ENCODE measurements around the gene PTPRN2. TPM values are rescaled to one million over a fixed set of nuclear protein-coding genes. Genes with fewer than 3 reads are reported as not detected.

Gene PTPRN2
- total and polyA plus RNA-seq, 2 of the 13 experiments (the other 11 are each of a cell fraction or from before 2014, with no cell fraction given) = 2.5 to 24.2 TPM

- no peaks in the 10 kb centered on the region for H3K79me2 ChIP-seq (ENCODE audit: insufficient read depth, low read length)
- 78% methylated on average over 16 of the region's 29 CpGs for WGBS (ENCODE audit: low lambda C conversion rate)
- H3K36me3 ChIP-seq (replicated peaks in 1 of 2; ENCODE audit: control insufficient read depth in 1 of 2, insufficient read depth in 2 of 2, low read length in 2 of 2) = no peaks in the 10 kb centered on the region
- no peak overlapping the region for H3K9ac ChIP-seq (ENCODE audit: insufficient read depth, low read depth, low read length)
- ATAC-seq (no peak), FAIRE-seq (no peak), DNase-seq (ENCODE audit: low spot score) (no peak)
- no peak overlapping the region for H3K4me3 ChIP-seq (replicated peaks in 1 of 3; ENCODE audit: insufficient read depth in 1 of 3, low read depth in 2 of 3, low read length in 3 of 3)
- no peaks in the 10 kb centered on the region; the same call in 1 of the 2 replicates for H4K20me1 ChIP-seq (ENCODE audit: insufficient read depth, low read length)
- BruUV-seq (replicated peaks) = no TSS peak
- in situ Hi-C loops (cut with HindIII; ENCODE audit: extremely low pct_ligation_motif_present, low pct_unique_long_range_greater_than_20kb) (no loop called here), intact Hi-C loops (cut with micrococcal nuclease; ENCODE audit: unreplicated experiment) (no loop called here)
- H3K4me2 ChIP-seq (ENCODE audit: low read depth, low read length) = no peak overlapping the region
- H3K9me3 ChIP-seq (ENCODE audit: low read length) = no peaks in the 10 kb centered on the region
- no peak overlapping the region for H3K27ac ChIP-seq (ENCODE audit: extremely low read length, insufficient read depth, low read length)
- CTCF ChIA-PET (ENCODE audit: low intra/inter-chr PET ratio, low total read pairs) = no interaction called here
- H2AFZ ChIP-seq (ENCODE audit: low read length) = no peak overlapping the region
- H3K27me3 ChIP-seq (ENCODE audit: control insufficient read depth in 1 of 2, insufficient read depth in 2 of 2, low read length in 2 of 2) = no peaks in the 10 kb centered on the region
- no peaks in the 10 kb centered on the region for H3K4me1 ChIP-seq (ENCODE audit: insufficient read depth, low read length)
- no peak for TF ChIP-seq WIZ (CRISPR knock-in tag; IDR thresholded peaks at IDR 0.05)
- no peak for TF ChIP-seq CREB3 (CRISPR knock-in tag; IDR thresholded peaks at IDR 0.05)
- TF ChIP-seq ZSCAN22 (CRISPR knock-in tag; IDR thresholded peaks at IDR 0.05) = no peak
- TF ChIP-seq EHMT2 (IDR thresholded peaks at IDR 0.05; ENCODE audit: borderline replicate concordance, low read depth, low read length) = no peak
- no peak for TF ChIP-seq PAF1 (CRISPR knock-in tag; IDR thresholded peaks at IDR 0.05)
- TF ChIP-seq PITX1 (CRISPR knock-in tag; IDR thresholded peaks at IDR 0.05) = no peak
- no peak for TF ChIP-seq ZNF547 (CRISPR knock-in tag; IDR thresholded peaks at IDR 0.05)
- TF ChIP-seq NR2C2 (CRISPR knock-in tag; IDR thresholded peaks at IDR 0.05; ENCODE audit: borderline replicate concordance) = no peak
- no peak for TF ChIP-seq ZNF264 (CRISPR knock-in tag; IDR thresholded peaks at IDR 0.05)
- TF ChIP-seq ZNF121 (CRISPR knock-in tag; IDR thresholded peaks at IDR 0.05) = no peak
- POLR2A ChIA-PET = no interaction called here
Measured at GRCh38 chr7:158277219-158278141, 310.1 kb downstream of the PTPRN2 start.
